Measurements from ENCODE around the gene RNF7. TPM values are rescaled to one million over a fixed set of nuclear protein-coding genes. Genes with fewer than 3 reads are reported as not detected.

The RNF7 gene
- total RNA-seq, 2 donors from 2014 or later: 53.9 to 54.7 TPM

DNA sequence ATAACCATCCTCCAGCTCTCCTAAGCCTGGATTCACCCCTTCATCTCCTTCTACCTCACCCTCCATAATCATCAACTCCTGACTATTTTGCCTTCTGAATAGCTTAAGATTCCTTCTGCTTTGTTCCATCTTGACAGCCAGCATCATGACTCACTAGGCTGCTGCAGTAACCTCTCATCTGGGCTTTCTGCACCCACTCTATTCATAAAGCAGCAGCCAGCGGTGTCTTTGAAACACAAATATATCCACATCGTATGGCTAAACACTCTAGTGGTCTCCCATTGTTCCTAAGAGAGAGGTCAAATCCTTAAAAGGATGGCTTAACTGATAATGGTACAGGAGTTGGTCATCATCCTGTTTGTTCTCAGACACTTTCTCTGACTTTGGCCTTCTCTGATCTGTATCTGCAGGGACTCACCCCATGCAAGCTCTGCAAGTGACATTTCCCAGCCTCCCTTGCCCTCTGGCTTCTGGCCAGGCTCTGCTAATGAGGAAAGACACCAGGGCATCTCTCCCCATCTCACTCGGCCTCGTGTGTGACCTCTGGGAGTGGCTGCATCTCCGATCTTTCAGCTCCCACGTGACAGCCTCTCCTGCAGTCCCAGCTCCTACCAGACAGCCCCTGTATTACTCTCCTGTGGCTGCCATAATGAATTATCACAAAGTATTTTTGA, 31.3 kb downstream of the RNF7 start:
- ATAC-seq (ENCODE audit: insufficient number of reproducible peaks, low FRiP score, low read depth): no peak
- TF ChIP-seq, protein P1, sequence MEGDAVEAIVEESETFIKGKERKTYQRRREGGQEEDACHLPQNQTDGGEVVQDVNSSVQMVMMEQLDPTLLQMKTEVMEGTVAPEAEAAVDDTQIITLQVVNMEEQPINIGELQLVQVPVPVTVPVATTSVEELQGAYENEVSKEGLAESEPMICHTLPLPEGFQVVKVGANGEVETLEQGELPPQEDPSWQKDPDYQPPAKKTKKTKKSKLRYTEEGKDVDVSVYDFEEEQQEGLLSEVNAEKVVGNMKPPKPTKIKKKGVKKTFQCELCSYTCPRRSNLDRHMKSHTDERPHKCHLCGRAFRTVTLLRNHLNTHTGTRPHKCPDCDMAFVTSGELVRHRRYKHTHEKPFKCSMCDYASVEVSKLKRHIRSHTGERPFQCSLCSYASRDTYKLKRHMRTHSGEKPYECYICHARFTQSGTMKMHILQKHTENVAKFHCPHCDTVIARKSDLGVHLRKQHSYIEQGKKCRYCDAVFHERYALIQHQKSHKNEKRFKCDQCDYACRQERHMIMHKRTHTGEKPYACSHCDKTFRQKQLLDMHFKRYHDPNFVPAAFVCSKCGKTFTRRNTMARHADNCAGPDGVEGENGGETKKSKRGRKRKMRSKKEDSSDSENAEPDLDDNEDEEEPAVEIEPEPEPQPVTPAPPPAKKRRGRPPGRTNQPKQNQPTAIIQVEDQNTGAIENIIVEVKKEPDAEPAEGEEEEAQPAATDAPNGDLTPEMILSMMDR (IDR thresholded peaks at IDR 0.05): no peak
- Histone ChIP-seq H3K9me3 (no peaks in the 10 kb centered on the region), H3K27ac (no peak overlapping the region), H3K27me3 (replicated peaks; ENCODE audit: insufficient read depth) (no peaks in the 10 kb centered on the region), H3K36me3 (no peaks in the 10 kb centered on the region), H3K4me3 (no peak overlapping the region), H3K4me1 (ENCODE audit: control insufficient read depth in 1 of 2, low read depth in 2 of 2) (no peaks in the 10 kb centered on the region)
- DNase-seq (ENCODE audit: low spot score): no peak

DNA sequence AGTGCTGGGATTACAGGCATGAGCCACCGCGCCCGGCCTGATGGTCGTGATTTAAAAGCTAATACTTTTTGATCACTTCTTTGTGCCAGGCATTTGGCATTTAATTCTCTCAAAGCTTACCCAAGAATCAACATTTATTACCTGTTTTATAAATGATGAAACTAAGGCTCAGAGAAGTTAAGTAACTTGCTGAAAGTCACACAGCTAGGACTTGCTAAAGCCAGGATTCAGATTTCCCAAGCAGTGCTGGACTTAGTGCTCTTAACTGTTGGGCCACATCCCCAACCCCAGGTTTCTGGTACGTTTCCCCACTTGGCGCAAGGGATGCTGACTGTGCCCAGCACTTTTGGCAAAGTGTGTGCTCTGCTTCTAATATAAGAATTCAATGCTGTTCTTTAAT, 35.6 kb downstream of the RNF7 start:
- TF ChIP-seq, protein P1 (IDR thresholded peaks at IDR 0.05): no peak
- Histone ChIP-seq H3K27me3 (replicated peaks; ENCODE audit: insufficient read depth) (no peaks in the 10 kb centered on the region), H3K36me3 (no peaks in the 10 kb centered on the region), H3K27ac (no peak overlapping the region), H3K4me1 (ENCODE audit: control insufficient read depth in 1 of 2, low read depth in 2 of 2) (no peaks in the 10 kb centered on the region), H3K9me3 (no peaks in the 10 kb centered on the region), H3K4me3 (no peak overlapping the region)
- DNase-seq (ENCODE audit: low spot score) (no peak), ATAC-seq (ENCODE audit: insufficient number of reproducible peaks, low FRiP score, low read depth) (no peak)

DNA sequence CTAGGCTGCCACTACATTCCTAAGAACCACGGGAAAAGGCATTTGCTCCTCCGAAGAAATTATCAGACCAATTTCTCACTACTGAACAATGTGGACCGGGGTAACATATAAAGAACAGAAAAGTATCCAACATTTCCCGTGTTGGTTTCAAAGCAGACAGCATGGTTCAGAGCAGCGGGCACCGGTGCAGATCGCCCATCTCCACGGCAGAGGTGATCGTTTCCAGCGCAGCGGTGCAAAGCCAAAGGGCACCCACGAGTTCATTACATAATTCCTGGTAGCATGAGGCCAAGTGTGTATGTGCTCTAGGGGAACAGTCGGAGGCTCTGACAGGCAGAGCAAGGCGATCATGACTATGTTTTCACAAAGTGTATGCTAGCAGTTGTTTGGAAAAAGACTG, 38.3 kb downstream of the RNF7 start:
- no peak for ATAC-seq (ENCODE audit: insufficient number of reproducible peaks, low FRiP score, low read depth)
- TF ChIP-seq, protein P1 (IDR thresholded peaks at IDR 0.05): no peak
- H3K27me3 ChIP-seq (replicated peaks; ENCODE audit: insufficient read depth): no peaks in the 10 kb centered on the region
- no peak overlapping the region for H3K4me3 ChIP-seq
- no peaks in the 10 kb centered on the region for H3K9me3 ChIP-seq
- H3K36me3 ChIP-seq: no peaks in the 10 kb centered on the region
- H3K27ac ChIP-seq: no peak overlapping the region
- no peaks in the 10 kb centered on the region for H3K4me1 ChIP-seq (ENCODE audit: control insufficient read depth in 1 of 2, low read depth in 2 of 2)
- no peak for DNase-seq (ENCODE audit: low spot score)

DNA sequence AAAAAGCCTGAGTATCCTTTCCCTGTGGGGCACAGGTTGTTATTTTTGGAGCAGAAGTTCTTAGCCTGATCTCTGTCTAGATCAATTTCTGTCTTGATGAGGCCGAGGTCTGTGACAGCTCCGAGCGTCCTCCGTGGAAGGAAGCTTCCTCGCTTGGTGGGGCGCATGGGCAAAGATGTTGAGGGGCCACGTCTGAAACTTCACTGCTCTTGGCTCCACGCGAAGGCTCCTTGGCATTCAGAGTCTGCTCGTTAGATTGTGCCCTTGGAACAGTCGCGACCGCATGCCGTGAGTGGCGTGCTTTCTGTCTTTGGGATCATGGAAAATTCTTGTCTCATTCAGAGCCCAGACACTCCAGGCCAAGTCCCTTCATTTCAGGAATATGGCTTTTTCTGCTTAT, 38.8 kb downstream of the RNF7 start:
- Histone ChIP-seq H3K4me1 (ENCODE audit: control insufficient read depth in 1 of 2, low read depth in 2 of 2) (no peaks in the 10 kb centered on the region), H3K27me3 (replicated peaks; ENCODE audit: insufficient read depth) (no peaks in the 10 kb centered on the region), H3K9me3 (no peaks in the 10 kb centered on the region), H3K4me3 (peak overlapping the region; percentile 35), H3K27ac (no peak overlapping the region), H3K36me3 (no peaks in the 10 kb centered on the region)
- DNase-seq (ENCODE audit: low spot score) (no peak), ATAC-seq (ENCODE audit: insufficient number of reproducible peaks, low FRiP score, low read depth) (no peak)
- TF ChIP-seq, protein P1 (IDR thresholded peaks at IDR 0.05): no peak

DNA sequence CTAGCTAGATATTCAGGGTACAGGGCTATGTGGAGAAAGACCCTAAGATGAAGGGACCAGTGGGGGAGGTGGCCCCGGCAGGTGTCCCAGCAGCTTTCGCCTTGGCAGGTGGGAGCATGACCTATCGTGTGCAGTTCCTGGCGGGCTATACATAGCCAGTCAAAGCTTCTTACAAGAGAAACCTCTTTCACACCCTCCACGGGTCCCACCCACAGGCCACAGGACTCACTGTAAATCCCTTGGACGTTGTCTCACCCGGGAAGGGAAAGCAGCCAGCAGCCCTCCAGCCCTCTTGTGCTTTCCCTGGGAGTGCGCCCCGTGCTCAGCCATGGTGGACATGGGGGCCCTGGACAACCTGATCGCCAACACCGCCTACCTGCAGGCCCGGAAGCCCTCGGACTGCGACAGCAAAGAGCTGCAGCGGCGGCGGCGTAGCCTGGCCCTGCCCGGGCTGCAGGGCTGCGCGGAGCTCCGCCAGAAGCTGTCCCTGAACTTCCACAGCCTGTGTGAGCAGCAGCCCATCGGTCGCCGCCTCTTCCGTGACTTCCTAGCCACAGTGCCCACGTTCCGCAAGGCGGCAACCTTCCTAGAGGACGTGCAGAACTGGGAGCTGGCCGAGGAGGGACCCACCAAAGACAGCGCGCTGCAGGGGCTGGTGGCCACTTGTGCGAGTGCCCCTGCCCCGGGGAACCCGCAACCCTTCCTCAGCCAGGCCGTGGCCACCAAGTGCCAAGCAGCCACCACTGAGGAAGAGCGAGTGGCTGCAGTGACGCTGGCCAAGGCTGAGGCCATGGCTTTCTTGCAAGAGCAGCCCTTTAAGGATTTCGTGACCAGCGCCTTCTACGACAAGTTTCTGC, 40.1 kb downstream of the RNF7 start:
- no peaks in the 10 kb centered on the region for H3K36me3 ChIP-seq
- no peaks in the 10 kb centered on the region for H3K9me3 ChIP-seq
- TF ChIP-seq, protein P1 (IDR thresholded peaks at IDR 0.05): no peak
- DNase-seq (ENCODE audit: low spot score): no peak
- no peak for ATAC-seq (ENCODE audit: insufficient number of reproducible peaks, low FRiP score, low read depth)
- H3K4me1 ChIP-seq (ENCODE audit: control insufficient read depth in 1 of 2, low read depth in 2 of 2): no peaks in the 10 kb centered on the region
- H3K4me3 ChIP-seq: no peak overlapping the region
- no peak overlapping the region for H3K27ac ChIP-seq
- no peaks in the 10 kb centered on the region for H3K27me3 ChIP-seq (replicated peaks; ENCODE audit: insufficient read depth)
